ENCODE measurements around the gene TENM4. TPM values are rescaled to one million over a fixed set of nuclear protein-coding genes. Genes with fewer than 3 reads are reported as not detected.

TENM4 gene
- polyA plus RNA-seq, 3 donors: 0.31 to 1.7 TPM; not detected in 1

GRCh38 chr11:79269611-79270307 lies 171.1 kb downstream of the TENM4 start:
- H3K4me1 Mint-ChIP-seq: no peaks in the 10 kb centered on the region
- peaks cover 0 to 8% (median 6%) of the 10 kb centered on the region in 3 donors for H3K27me3 Mint-ChIP-seq (ENCODE audit: low read depth in 3 of 3)
- H3K4me3 Mint-ChIP-seq: no peak overlapping the region
- no peak for DNase-seq
- no peak overlapping the region for H3K27ac Mint-ChIP-seq
- no peaks in the 10 kb centered on the region for H3K36me3 Mint-ChIP-seq
- H3K9me3 Mint-ChIP-seq: peaks cover 0 to 5% (median 0%) of the 10 kb centered on the region in 7 donors
- intact Hi-C loops (cut with micrococcal nuclease): no loop called here
- no peaks in the 10 kb centered on the region for H3K4me1 ChIP-seq (ENCODE audit: control insufficient read depth in 1 of 2, insufficient read depth in 2 of 2, low read length in 2 of 2)
- no peak overlapping the region for H2AFZ ChIP-seq (ENCODE audit: insufficient read depth, low read depth, low read length, poor library complexity, severe bottlenecking)
- H3K27ac ChIP-seq (ENCODE audit: low read depth in 1 of 2, low read length in 2 of 2): no peak overlapping the region
- TF ChIP-seq, protein P1, sequence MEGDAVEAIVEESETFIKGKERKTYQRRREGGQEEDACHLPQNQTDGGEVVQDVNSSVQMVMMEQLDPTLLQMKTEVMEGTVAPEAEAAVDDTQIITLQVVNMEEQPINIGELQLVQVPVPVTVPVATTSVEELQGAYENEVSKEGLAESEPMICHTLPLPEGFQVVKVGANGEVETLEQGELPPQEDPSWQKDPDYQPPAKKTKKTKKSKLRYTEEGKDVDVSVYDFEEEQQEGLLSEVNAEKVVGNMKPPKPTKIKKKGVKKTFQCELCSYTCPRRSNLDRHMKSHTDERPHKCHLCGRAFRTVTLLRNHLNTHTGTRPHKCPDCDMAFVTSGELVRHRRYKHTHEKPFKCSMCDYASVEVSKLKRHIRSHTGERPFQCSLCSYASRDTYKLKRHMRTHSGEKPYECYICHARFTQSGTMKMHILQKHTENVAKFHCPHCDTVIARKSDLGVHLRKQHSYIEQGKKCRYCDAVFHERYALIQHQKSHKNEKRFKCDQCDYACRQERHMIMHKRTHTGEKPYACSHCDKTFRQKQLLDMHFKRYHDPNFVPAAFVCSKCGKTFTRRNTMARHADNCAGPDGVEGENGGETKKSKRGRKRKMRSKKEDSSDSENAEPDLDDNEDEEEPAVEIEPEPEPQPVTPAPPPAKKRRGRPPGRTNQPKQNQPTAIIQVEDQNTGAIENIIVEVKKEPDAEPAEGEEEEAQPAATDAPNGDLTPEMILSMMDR (IDR thresholded peaks at IDR 0.05): no peak
- H3K4me3 ChIP-seq (replicated peaks in 1 of 3; ENCODE audit: low read depth in 2 of 3, low read length in 3 of 3): no peak overlapping the region
- no peaks in the 10 kb centered on the region for H3K9me3 ChIP-seq (replicated peaks in 1 of 2; ENCODE audit: control insufficient read depth in 1 of 2, insufficient read depth in 1 of 2, low read length in 2 of 2)
- no peak overlapping the region for H3K9ac ChIP-seq (ENCODE audit: insufficient read depth, low read length, poor library complexity, severe bottlenecking)
- H3K36me3 ChIP-seq (replicated peaks in 1 of 2; ENCODE audit: control insufficient read depth in 1 of 2, insufficient read depth in 2 of 2, low read length in 2 of 2): no peaks in the 10 kb centered on the region
- 71% methylated on average over 3 of the region's 6 CpGs for WGBS (ENCODE audit: insufficient coverage)
- H4K20me1 ChIP-seq (ENCODE audit: insufficient read depth, low read length): no peaks in the 10 kb centered on the region
- no peak overlapping the region for H3K4me2 ChIP-seq (replicated peaks; ENCODE audit: extremely low read depth, low read length, poor library complexity, severe bottlenecking)
- no peaks in the 10 kb centered on the region for H3K79me2 ChIP-seq (ENCODE audit: insufficient read depth, low read length)
- H3K27me3 ChIP-seq (ENCODE audit: control insufficient read depth in 2 of 2, insufficient read depth in 2 of 2, low read length in 2 of 2): peaks cover 0 to 10% of the 10 kb centered on the region in 2 donors

- intact Hi-C loops (cut with micrococcal nuclease): no loop called here
- WGBS (ENCODE audit: insufficient coverage): no CpG with 5 or more reads among the region's 1 CpG
- H3K79me2 ChIP-seq (ENCODE audit: insufficient read depth, low read length): no peaks in the 10 kb centered on the region
- H3K9ac ChIP-seq (ENCODE audit: insufficient read depth, low read length, poor library complexity, severe bottlenecking): no peak overlapping the region
- no peaks in the 10 kb centered on the region for H4K20me1 ChIP-seq (ENCODE audit: insufficient read depth, low read length)
- no peak overlapping the region for H2AFZ ChIP-seq (ENCODE audit: insufficient read depth, low read depth, low read length, poor library complexity, severe bottlenecking)
- no peak overlapping the region for H3K4me3 Mint-ChIP-seq
- peaks cover 0 to 8% (median 6%) of the 10 kb centered on the region in 3 donors for H3K27me3 Mint-ChIP-seq (ENCODE audit: low read depth in 3 of 3)
- no peaks in the 10 kb centered on the region for H3K36me3 ChIP-seq (replicated peaks in 1 of 2; ENCODE audit: control insufficient read depth in 1 of 2, insufficient read depth in 2 of 2, low read length in 2 of 2)
- no peaks in the 10 kb centered on the region for H3K9me3 ChIP-seq (replicated peaks in 1 of 2; ENCODE audit: control insufficient read depth in 1 of 2, insufficient read depth in 1 of 2, low read length in 2 of 2)
- H3K27me3 ChIP-seq (ENCODE audit: control insufficient read depth in 2 of 2, insufficient read depth in 2 of 2, low read length in 2 of 2): peaks cover 0 to 10% of the 10 kb centered on the region in 2 donors
- TF ChIP-seq, protein P1 (IDR thresholded peaks at IDR 0.05): no peak
- H3K4me3 ChIP-seq (replicated peaks in 1 of 3; ENCODE audit: low read depth in 2 of 3, low read length in 3 of 3): no peak overlapping the region
- H3K27ac ChIP-seq (ENCODE audit: low read depth in 1 of 2, low read length in 2 of 2): no peak overlapping the region
- peaks cover 0 to 3% (median 0%) of the 10 kb centered on the region in 7 donors for H3K9me3 Mint-ChIP-seq
- H3K4me2 ChIP-seq (replicated peaks; ENCODE audit: extremely low read depth, low read length, poor library complexity, severe bottlenecking): no peak overlapping the region
- no peak for DNase-seq
- H3K4me1 ChIP-seq (ENCODE audit: control insufficient read depth in 1 of 2, insufficient read depth in 2 of 2, low read length in 2 of 2): no peaks in the 10 kb centered on the region
- H3K27ac Mint-ChIP-seq: no peak overlapping the region
- no peaks in the 10 kb centered on the region for H3K36me3 Mint-ChIP-seq
- H3K4me1 Mint-ChIP-seq: no peaks in the 10 kb centered on the region
These were observed 174.4 kb downstream of the TENM4 start for GRCh38 chr11:79266396-79266795.

All from CD14-positive monocyte (primary cell).